GM18520 (cell line): ENCODE results near the gene SLC35B4.
"Not testable (repeated sequence)": the region's sequence is repeated elsewhere in the genome, so short reads cannot be mapped to it uniquely, and the experiment has no call there.

Experiments
- ATAC-seq: cut with Tn5 transposase; IDR thresholded peaks from one replicate; pipeline ENCODE4 v1.9.1; 2021; ENCODE audit not compliant: unreplicated experiment

Gene SLC35B4

DNA sequence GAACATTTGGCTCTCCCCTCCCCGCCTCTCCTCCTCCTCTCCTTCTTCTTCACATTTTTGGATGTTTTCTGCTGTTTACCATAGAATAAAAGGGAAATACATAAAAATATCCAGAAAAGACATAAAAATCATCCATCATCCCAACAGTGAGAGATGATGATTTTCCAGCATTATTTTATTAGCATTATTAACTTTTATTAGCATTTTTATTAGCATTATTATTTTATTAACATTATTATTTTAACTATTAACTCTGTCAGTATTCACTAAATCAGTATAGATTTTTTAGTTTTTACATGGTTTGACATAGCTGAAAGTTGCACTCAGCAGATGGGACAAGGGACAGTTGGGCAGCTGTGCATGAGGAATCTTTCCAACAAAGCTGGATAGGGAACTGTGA is 16.2 kb upstream of the SLC35B4 start:
- no peak for ATAC-seq

DNA sequence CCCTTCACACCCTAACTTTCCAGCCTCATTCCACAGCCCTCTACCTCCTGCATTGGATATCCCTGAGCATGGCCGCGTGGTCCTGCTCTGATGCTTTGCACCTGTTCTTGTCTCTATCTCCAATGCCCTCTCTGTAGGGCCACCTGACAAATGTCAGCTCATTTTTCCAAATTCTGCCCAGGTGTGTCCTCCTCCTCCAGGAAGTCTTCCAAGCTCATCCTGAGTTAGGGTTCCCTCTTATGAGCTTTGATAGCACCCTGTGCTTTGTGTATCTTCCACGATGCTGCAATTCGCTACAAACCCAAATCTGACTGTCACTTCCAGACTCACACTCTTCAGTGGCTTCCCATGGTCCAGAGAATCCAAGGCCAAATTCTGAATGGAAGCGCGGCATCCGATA is 14.7 kb upstream of the SLC35B4 start:
- ATAC-seq = no peak

- no peak for ATAC-seq
Measured at GRCh38 chr7:134330974-134331373, 14.2 kb upstream of the SLC35B4 start.

GRCh38 chr7:134329614-134330346 is 13.1 kb upstream of the SLC35B4 start:
- no peak for ATAC-seq

DNA sequence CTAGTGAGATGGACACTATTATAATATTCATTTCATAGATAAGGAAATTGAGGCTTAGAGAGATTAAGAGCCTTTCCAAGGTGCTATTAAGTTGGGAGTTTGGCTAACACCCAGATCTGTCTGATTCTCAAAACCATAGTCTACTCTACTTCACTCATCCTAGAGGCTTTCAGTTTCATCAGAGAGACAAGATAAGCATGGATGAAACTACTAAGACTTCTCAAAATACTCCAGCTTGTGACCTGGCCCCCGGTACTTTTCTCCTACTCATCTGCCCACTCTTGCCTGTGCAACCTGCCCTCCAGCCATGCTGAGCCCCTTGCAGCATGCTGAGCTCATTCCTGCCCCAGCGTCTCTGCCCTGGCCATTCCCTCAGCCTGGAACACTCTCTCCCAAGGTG is 12.2 kb upstream of the SLC35B4 start:
- no peak for ATAC-seq

GRCh38 chr7:134327896-134328295 is 11.2 kb upstream of the SLC35B4 start:
- no peak for ATAC-seq

DNA sequence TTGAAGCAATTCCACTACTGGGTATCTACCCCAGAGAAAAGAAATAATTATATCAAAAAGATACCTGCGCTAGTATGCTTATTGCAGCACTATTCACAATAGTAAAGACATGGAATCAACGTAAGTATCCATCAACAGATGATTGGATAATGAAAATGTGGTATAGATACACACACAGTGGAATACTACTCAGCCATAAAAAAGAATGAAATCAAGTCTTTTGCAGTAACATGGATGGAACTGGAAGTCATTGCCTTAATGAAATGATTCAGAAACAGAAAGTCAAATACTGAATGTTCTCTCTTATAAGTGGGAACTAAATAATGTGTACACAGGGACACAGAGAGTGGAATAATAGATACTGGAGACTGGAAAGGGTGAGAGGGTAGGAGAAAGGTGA is 7.4 kb upstream of the SLC35B4 start:
- no peak for ATAC-seq

DNA sequence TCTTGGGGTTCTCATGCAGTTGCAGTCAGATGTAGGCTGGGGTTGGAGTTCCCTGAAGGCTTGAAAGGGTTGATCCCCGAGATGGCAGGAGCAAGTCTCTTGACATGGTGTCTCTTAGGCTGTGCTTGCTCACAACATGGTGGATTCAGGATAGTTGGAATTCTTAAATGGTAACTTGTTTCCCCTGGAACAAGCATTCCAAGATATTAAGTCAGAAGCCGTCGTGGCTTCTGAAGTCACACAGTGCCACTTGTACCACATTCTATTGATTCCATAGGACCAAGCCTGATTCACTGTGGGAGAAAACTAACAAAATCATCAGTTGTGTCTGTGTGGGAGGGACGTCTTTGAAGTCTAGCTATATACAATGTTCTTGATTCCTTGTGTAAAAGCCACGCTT is 3.5 kb upstream of the SLC35B4 start:
- no peak for ATAC-seq

DNA sequence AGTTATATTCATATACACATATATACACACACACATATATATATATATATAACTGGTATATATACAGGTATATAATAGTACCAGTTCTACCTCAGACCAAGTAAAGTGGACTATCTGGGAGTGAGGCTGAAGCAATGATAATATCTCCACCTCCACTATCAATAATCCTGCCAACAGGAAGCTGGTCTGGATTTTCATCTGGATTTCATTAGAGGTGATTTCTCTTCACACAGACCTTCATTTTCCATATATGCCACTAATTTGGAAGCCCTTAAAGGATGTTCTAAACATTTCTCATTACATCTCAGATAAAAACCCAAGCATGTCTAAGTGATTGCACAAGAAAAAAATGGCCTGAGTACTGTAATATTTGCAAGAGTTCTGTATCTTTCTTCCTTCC is 1.7 kb upstream of the SLC35B4 start:
- no peak for ATAC-seq

- ATAC-seq = no peak
Measured at GRCh38 chr7:134317434-134317833, 704 bp upstream of the SLC35B4 start.

DNA sequence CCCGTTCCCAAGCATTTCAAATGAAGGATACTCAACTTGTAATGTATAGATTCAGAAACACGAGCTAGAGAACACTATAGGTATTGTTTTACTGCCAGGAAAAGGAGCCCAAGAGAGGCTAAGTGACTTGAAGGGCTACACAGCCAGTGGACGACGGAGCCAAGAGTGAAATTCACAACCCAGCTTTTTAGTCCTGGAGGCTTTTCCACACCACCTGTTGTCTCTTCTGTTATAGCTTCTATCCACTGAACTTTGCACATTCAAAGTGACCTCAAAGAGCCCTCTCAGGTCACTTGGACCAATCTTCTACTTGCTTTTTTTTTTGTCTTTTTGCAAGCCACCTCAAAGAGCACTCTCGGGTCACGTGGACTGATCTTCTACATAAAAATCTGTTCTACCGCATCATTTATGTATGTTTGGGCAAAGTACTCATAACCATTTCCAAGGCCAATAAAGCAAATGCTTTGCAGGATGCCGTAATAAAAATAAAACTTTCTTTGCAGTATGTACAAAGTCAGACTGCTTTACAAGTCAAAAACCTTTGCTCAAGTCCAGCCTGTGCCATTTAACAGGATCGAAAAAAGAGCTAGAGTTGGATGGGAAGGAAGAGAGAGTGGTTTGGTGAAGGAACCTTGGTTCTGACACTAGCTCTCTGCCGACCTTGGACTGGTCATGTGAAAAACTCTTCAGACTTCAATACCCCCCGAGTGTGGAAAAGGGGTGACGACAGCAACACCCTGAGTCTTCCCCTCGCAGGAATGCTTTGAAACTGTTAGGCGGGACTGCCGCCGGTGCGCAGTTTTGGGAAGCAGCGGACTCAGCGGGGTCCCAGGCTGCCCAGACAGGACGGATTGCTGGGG is 821 bp downstream of the SLC35B4 start:
- no peak for ATAC-seq

DNA sequence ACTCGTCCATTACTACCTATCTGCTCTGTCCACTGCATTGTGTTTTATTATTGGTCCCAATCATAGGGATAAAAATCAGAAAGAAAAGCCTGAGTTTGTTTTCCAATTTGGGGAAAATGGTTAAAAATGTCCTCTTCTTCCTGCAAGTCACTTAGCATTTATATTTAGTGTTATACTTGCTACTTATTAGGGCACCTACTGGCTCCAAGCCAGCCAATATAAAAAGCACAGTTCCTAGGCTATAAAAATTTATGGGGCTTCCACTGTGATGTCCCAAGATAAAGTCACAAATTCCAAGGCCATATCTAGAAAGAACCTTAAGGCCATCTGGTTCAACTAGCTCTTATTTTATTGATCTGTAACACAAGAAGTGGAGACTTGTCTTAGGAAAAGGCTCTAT is 3.2 kb downstream of the SLC35B4 start:
- no peak for ATAC-seq

DNA sequence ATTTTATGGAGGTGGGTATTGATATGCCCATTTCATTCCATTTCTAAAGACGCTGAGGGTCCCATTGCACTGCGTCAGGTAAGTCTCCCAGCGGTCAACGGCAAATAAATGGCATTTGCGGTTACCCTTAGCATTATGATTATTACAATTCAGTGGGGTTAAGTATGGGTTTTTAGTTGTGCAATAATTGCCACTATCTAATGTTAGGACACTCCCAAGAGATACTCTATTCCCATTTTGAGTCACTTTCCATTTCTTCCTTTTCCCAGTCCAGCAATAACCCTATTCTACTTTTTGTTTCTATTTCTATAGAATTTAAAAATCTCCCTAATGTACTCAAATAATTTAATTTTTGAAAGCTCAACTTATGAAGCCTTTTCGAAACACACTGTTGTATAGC is 4.0 kb downstream of the SLC35B4 start:
- no peak for ATAC-seq

DNA sequence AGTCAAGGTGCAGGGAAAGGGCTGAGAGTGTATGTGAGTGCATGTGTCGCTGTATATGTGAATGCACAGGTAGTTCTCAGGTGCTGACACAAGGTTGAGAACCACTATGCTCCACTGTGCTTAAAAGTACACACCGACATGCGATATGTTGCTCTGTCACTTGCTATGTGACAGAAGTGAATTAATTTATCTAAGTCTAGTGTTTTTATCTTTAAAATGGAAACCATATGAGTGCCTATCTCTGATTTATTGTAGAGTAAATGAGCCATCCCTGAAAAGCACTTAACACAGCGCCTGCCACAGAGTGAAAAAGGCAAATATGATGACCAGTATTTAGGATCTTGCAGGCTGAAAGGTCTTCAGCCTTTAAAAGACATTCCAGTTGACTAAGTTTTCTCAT is 4.9 kb downstream of the SLC35B4 start:
- no peak for ATAC-seq

DNA sequence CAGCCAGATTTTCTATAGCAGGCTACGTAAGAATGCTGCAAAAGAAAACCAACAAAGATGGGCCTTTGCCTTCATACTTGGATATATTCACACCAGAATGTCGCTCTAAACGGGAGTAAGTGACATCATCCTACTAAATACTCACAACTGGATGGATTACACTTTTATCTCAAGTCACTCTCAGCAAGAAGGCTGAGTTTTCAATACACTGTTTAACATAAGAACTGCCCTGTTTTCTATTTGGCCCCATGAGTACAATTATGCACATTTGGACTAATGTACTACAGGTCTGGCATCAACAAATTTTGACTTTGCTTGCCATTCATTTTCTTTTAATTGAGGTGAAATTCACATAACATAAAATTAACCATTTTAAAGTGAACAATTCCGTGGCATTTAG is 8.2 kb downstream of the SLC35B4 start:
- ATAC-seq = no peak

- no peak for ATAC-seq
Measured at GRCh38 chr7:134307320-134307719, 9.4 kb downstream of the SLC35B4 start.

GRCh38 chr7:134302120-134302519 is 14.6 kb downstream of the SLC35B4 start:
- no peak for ATAC-seq

DNA sequence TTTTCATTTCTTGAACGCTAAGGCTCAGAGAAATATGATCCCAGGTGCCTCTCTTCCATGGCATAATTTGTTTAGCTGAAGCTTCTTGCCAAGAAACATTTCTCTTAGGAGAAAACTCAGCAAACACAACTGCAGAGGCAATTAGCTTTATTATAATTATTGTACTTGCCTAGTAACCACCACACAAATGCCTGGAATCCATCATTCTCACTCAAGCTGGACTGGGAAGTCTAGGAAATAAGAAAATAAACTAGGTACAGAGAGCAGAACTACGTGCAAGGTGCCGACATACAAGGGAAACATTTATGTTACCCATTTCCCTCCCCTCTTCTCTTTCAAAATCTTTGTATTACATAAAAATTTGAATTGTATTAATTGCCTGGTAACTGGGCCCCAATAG is 15.1 kb downstream of the SLC35B4 start:
- ATAC-seq = no peak

GRCh38 chr7:134300988-134301387 is 15.7 kb downstream of the SLC35B4 start:
- no peak for ATAC-seq

GRCh38 chr7:134298902-134299683 is 17.6 kb downstream of the SLC35B4 start:
- no peak for ATAC-seq

DNA sequence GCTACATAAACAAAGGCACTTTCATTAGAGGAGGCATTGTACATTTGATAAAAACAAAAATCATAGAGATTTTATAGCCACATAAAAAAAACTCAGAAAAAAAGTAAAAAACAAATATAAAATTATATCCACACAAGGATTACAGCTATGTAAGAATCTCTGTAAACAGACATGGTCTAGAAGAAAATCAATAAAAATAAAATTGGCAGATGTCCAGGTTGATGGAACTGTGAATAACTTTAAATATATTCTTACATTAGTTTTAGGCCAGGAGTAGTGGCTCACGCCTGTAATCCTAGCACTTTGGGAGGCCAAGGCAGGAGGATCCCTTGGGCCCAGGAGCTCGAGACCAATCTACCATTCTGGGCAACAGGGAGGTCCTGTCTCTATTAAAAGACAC is 19.2 kb downstream of the SLC35B4 start:
- no peak for ATAC-seq

- ATAC-seq = not testable (repeated sequence)
Measured at GRCh38 chr7:134295982-134296381, 20.7 kb downstream of the SLC35B4 start.
